Measurements from ENCODE around the gene SPATA13.

The SPATA13 gene

GRCh38 chr13:24264976-24265375 is 104.5 kb downstream of the SPATA13 start:
- TF ChIP-seq POLR2A (IDR thresholded peaks at IDR 0.05; ENCODE audit: low read depth, low read length), result no peak
- FAIRE-seq, result no peak
- DNase-seq (ENCODE audit: insufficient read length, low spot score), result no peak

DNA sequence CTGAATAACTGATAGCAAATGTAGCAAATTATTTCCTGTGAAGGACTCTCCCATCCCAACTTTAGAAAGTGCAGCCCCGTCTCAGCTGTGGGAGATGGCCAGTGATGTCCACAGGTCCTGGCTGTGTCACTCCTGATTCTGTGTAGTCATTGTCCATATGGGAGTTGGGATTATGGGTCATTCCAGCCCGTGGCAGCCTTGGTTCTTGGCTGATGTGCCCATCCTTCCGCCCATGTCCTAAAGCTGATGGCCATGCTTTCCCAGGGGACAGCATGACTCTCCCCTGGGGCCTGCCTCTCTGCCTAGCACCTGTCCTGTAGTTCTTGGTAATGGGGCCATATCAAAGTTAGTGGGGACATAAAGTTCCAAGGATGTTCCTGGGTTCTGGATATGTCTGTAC is 104.9 kb downstream of the SPATA13 start:
- FAIRE-seq (no peak), DNase-seq (ENCODE audit: insufficient read length, low spot score) (no peak)
- TF ChIP-seq POLR2A (IDR thresholded peaks at IDR 0.05; ENCODE audit: low read depth, low read length), result no peak

DNA sequence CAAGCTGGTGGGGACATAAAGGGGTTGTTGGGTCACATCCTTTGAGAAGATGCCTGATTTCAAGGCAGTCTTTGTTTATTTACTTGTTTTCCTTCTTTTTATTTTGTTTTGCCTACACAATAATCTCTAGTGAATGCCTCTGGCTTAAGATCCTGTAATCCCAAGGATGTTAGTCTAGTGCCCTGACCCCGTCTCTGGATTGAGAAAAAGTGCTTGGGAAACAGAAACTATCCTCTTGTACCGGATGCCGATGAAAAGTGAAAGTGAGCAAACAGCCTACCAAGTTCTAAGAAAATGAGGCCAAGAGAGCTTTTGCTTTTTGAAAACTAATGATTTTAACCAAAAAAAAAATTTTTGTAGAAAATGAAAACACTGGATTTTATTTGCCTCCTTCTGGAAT is 106.8 kb downstream of the SPATA13 start:
- TF ChIP-seq POLR2A (IDR thresholded peaks at IDR 0.05; ENCODE audit: low read depth, low read length), result no peak
- FAIRE-seq (no peak), DNase-seq (ENCODE audit: insufficient read length, low spot score) (no peak)

DNA sequence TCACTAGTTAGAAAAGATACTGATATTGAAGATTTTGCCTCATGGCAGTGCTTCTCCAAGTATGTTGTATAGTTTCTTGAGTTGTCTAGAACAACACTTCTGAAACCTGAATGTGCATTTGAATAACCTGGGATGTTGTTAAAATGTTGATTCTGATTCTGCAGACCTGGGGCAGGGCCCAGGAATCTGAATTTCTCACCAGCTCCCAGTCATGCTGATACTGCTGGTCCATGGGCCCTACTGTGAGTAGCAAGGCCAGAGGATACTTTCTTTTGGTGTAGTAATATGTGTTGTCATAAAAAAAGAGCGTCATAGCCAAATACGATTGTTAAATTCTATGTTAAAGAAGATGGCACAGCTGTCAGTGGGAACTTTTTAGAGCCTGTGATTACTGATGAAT is 107.3 kb downstream of the SPATA13 start:
- FAIRE-seq (no peak), DNase-seq (ENCODE audit: insufficient read length, low spot score) (no peak)
- no peak for TF ChIP-seq POLR2A (IDR thresholded peaks at IDR 0.05; ENCODE audit: low read depth, low read length)

DNA sequence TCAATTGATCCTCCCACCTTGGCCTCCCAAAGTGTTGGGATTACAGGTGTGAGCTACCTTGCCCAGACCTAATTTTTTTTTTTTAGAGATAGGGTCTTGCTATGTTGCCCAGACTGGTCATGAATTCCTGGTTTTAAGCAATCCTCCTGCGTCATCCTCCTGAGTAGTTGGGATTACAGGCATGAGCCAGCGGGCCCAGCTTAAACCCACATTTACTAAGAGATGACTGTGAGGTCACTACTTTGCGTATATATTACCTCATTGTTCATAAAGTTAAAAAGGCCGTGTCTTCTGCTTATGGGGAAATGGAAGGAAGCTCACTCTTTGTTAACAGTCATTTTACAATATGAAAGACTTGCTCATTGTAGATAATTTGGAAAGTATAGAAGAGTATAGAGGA is 109.3 kb downstream of the SPATA13 start:
- FAIRE-seq (no peak), DNase-seq (ENCODE audit: insufficient read length, low spot score) (no peak)
- TF ChIP-seq POLR2A (IDR thresholded peaks at IDR 0.05; ENCODE audit: low read depth, low read length), result no peak

DNA sequence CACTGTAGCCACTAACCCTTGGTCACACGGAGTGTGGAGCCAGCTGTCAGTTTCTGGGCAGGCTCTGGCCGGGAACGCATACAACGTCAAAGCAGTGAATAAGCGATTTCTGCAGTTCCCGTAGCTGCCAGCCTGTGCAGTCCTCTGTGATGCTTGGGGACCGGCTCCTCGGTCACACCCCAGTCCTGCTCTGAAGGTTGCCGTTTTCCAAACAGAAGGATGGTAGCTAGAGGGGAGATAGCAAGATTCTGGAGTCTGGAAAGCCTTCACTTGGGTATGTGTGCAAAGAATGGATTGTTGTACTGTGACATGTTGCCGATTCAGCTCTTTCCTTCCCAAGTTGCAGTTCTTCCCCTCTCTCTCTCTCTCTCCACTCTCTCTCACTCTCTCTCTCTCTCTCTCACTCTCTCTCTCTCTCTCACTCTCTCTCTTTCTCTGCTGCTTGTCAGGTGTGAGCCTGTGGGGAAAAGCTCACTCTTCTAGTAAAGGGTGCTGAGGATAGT is 110.2 kb downstream of the SPATA13 start:
- DNase-seq (ENCODE audit: insufficient read length, low spot score), result peak; percentile 44
- TF ChIP-seq POLR2A (IDR thresholded peaks at IDR 0.05; ENCODE audit: low read depth, low read length), result no peak
- FAIRE-seq, result no peak

DNA sequence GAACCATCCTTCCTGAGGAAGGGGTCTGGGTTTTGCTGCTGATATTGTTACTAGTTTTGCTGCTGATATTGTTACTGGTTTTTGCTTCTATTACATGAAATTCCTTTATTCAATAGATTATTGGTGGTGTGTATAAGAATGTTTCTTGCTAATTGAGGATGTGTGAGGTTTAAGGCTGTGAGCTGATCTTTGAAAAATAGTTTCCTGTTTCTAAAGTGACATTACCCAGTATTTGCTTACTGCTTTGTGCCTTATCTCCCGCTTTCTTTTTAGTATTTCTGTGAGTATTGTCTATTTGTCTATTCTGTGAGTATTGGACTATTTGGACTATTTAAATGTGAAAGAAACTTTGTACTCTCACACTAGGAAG is 110.7 kb downstream of the SPATA13 start:
- TF ChIP-seq POLR2A (IDR thresholded peaks at IDR 0.05; ENCODE audit: low read depth, low read length), result no peak
- DNase-seq (ENCODE audit: insufficient read length, low spot score) (no peak), FAIRE-seq (no peak)

DNA sequence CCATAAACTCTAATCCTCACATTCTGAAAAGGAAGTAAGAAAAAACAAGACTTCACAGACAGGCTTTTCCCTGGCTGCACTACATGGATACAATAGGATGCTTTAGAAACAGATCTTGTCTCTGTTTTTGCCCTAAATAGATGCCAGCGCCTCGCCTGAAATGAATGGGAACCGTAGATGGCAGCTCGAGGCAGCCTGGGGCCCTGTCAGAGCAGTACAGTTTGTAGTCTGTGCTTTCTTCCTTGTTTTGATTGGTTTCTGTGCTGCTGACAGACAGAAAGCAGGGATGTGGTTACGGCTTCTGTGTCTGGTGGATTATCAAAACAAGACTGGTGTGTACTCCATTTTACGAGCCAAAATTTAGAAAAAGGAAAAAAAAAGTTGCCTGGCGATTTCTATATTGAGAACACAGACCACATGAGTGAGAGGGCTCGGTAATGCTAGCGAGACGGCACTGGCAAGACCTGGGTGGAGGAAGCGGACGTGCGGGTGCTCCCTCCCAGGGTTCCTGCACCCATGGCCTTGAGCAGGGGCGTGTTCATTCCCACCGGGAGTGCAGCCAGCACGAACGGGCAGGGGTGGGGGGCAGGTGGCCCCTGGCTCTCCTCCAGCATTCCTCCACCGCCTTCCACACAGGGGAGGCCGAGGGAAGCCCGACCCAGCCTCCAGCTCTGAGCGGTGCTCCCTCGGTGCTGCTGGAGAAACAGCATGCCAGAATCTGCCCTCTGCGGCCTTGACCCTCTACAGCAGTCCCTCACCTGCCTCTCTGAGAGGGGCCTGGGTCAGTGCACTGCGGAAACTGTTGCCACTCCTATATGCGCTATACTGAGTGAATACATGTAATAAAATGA is 111.3 kb downstream of the SPATA13 start:
- no peak for DNase-seq (ENCODE audit: insufficient read length, low spot score)
- no peak for FAIRE-seq
- TF ChIP-seq POLR2A (IDR thresholded peaks at IDR 0.05; ENCODE audit: low read depth, low read length), result no peak

- TF ChIP-seq POLR2A (IDR thresholded peaks at IDR 0.05; ENCODE audit: low read depth, low read length), result no peak
- DNase-seq (ENCODE audit: insufficient read length, low spot score) (no peak), FAIRE-seq (no peak)
Observed at GRCh38 chr13:24272452-24273161, 112.1 kb downstream of the SPATA13 start.

DNA sequence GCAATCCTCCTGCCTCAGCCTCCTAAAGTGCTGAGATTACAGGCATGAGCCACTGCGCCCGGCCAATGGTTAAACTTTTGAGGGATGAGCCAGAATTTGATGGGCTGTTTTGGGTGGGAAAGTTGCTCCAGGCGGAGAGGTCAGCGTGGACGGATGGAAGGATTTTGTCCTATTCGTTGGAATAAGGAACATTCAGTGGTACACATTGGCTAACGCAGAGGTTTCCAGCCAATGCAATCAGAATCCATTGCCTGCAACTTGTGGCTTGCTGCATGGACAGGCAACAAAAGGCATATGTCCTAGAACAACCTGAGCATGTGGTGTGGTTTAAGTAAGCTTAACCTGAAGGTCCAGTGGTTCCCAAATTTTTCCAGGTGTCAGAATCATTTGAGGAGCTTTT is 113.4 kb downstream of the SPATA13 start:
- TF ChIP-seq POLR2A (IDR thresholded peaks at IDR 0.05; ENCODE audit: low read depth, low read length), result no peak
- DNase-seq (ENCODE audit: insufficient read length, low spot score) (no peak), FAIRE-seq (no peak)

DNA sequence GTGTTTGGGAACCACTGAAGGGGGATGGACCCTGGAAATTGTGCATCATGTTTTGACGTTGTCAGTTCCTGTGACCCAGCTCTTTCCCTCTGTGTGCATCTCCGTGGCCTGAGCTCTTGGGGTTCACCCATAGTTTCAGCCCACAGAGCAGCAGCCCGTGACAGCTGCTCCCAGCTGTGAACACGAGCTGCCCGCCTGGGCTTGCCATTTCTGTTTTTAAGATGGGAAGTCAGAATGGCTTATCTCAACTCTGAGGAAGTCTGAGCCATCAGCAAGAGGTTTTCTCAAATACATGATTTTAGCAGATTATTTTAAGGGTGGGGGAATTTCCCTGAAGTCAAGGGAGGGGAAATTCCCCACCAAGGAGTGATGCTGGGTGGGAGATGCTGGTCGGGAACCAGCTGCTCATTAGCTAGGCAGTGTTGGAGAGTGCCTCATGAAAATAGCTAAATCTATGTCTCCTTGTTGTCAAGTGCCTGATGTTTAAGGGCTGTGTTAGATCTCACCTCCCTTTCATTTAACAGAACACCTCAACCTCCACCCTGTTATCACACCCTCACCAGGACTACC is 114.0 kb downstream of the SPATA13 start:
- DNase-seq (ENCODE audit: insufficient read length, low spot score), result no peak
- FAIRE-seq, result no peak
- no peak for TF ChIP-seq POLR2A (IDR thresholded peaks at IDR 0.05; ENCODE audit: low read depth, low read length)

- DNase-seq (ENCODE audit: insufficient read length, low spot score), result no peak
- FAIRE-seq, result no peak
- TF ChIP-seq POLR2A (IDR thresholded peaks at IDR 0.05; ENCODE audit: low read depth, low read length), result no peak
Observed at GRCh38 chr13:24275041-24275440, 114.5 kb downstream of the SPATA13 start.

- TF ChIP-seq POLR2A (IDR thresholded peaks at IDR 0.05; ENCODE audit: low read depth, low read length), result no peak
- FAIRE-seq, result no peak
- DNase-seq (ENCODE audit: insufficient read length, low spot score), result no peak
Observed at GRCh38 chr13:24276306-24276705, 115.8 kb downstream of the SPATA13 start.

DNA sequence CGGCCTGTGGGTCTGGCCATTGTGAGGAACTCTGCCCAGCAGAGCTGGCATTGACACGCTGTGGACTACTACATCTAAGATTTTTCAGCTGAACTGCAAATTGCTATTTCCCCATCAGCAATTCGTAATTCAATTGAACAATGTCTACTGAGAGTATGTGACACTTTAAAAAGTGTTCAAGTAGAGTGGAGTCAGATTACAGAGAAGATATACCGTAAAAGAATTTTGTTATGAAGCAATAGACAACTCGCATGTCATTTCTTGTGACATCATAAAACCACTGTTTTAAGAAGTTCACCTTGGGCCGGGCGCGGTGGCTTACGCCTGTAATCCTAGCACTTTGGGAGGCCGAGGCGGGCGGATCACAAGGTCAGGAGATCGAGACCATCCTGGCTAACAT is 116.3 kb downstream of the SPATA13 start:
- no peak for DNase-seq (ENCODE audit: insufficient read length, low spot score)
- no peak for FAIRE-seq
- no peak for TF ChIP-seq POLR2A (IDR thresholded peaks at IDR 0.05; ENCODE audit: low read depth, low read length)
